ENCODE results near the gene RAB12.
A peak's percentile ranks its signal among the peaks of the same experiment; 100 is the strongest.

Gene RAB12

DNA sequence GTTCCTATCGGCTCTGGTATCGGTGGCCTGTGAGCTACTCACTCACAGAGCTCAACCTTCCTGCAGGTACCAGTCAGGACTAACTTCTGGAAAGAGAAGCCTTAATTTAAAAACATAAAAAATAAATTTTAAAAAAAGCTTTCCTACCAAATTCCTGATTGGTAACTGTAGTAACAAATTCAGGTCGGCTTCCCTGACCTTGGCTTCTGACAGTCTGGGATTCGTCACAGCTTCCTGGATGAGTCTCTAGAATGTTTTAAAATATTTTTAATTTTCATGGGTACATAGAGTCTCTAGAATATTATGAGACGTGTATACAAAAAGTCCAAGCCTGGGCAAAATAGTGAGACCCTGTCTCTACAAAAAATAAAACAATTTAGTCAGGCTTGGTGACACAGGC is 51.1 kb downstream of the RAB12 start:
- TF ChIP-seq, protein P1, sequence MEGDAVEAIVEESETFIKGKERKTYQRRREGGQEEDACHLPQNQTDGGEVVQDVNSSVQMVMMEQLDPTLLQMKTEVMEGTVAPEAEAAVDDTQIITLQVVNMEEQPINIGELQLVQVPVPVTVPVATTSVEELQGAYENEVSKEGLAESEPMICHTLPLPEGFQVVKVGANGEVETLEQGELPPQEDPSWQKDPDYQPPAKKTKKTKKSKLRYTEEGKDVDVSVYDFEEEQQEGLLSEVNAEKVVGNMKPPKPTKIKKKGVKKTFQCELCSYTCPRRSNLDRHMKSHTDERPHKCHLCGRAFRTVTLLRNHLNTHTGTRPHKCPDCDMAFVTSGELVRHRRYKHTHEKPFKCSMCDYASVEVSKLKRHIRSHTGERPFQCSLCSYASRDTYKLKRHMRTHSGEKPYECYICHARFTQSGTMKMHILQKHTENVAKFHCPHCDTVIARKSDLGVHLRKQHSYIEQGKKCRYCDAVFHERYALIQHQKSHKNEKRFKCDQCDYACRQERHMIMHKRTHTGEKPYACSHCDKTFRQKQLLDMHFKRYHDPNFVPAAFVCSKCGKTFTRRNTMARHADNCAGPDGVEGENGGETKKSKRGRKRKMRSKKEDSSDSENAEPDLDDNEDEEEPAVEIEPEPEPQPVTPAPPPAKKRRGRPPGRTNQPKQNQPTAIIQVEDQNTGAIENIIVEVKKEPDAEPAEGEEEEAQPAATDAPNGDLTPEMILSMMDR (conservative IDR thresholded peaks at IDR 0.05; ENCODE audit: low read depth, low read length): no peak
- DNase-seq (ENCODE audit: low read depth): no peak
- no peak overlapping the region for H3K4me3 ChIP-seq (ENCODE audit: low read depth, low read length)

DNA sequence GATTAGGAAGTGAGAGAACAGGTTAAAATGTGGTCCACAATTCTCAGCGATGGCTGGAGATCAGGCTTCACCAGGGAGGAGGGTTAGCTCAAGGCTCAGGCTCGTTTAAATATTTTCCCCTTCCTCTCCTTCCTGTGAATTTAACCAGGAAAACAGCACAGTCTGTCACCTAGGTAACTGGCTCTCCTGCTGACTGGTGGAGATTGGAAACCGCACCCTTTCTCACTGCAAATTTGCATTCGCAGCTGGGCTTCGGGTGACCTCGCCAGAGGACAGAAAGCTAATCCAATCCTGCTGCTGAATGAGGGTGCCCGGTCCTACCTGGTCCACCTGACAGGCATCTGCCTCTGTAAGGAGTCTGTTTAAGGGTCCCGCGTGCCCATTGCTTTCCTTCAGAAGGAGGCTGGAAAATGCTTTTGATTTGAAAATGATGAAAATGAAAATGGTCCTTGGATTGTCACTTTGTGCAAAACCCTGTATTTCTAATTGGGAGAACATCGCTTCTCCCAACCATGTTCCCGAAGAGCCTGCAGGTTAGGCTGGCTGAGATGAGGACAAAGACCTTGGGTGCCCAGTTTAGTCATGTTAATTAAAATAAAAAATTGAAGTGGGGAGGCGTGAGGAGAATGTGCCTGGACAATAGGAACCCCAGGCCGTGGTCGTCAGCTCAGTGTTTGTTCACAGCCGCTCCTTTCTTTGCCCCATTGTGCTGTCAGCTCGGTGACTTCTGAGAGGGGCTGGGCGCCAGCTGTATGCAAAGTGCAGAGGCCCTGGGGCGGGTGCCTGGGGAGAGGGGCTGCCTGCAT is 52.7 kb downstream of the RAB12 start:
- H3K4me3 ChIP-seq (ENCODE audit: low read depth, low read length): no peak overlapping the region
- TF ChIP-seq, protein P1 (conservative IDR thresholded peaks at IDR 0.05; ENCODE audit: low read depth, low read length): no peak
- DNase-seq (ENCODE audit: low read depth): peak; percentile 63

DNA sequence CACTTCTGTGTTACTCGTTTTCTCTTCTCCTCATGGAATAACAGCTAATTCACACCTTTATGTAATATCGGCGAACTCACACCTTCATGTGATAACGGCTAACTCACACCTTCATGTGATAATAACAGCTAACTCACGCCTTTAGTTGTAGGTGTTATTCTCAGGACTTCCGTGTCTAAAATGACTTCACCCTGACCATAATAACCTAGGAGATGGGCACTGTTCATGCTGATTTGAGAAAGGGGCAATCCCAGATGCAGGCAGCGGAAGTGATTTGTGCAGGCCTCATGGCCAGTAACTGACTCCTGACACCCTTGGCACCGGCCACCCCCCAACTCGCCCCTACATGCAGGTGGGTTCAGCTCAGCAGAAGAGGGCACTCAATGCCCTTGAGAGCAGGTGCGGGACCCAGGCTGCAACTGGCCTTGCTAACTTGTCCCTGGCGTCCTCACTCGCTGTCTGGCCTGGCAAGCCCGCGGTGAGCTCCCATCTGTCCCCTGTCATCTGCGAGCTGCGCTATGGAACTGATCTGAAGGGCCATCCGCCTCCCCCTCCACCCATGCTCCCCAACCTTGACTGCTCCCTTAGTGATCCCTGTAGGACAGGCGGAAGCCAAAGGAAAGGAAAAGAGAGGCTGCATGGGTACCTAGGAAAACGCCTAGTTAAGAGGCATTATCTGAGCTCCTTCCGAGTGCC is 53.5 kb downstream of the RAB12 start:
- no peak overlapping the region for H3K4me3 ChIP-seq (ENCODE audit: low read depth, low read length)
- TF ChIP-seq, protein P1 (conservative IDR thresholded peaks at IDR 0.05; ENCODE audit: low read depth, low read length): no peak
- DNase-seq (ENCODE audit: low read depth): no peak

DNA sequence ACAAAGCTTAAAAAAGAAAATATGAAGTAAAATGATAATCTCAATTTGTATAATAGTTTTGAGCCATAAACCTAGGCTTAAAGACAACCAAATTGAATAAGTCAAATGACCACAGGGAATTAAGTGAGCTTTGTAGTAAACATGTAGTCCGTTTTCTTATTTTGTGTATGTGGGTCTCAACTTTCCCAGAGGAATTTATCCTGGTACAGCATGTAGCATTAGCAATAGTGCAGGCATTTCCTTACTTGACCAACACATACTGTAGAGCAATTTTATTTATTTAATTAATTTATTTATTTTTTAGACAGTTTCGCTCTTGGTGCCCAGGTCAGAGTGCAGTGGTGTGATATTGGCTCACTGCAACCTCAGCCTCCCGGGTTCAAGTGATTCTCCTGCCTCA is 58.6 kb downstream of the RAB12 start:
- DNase-seq (ENCODE audit: low read depth): peak; percentile 65

DNA sequence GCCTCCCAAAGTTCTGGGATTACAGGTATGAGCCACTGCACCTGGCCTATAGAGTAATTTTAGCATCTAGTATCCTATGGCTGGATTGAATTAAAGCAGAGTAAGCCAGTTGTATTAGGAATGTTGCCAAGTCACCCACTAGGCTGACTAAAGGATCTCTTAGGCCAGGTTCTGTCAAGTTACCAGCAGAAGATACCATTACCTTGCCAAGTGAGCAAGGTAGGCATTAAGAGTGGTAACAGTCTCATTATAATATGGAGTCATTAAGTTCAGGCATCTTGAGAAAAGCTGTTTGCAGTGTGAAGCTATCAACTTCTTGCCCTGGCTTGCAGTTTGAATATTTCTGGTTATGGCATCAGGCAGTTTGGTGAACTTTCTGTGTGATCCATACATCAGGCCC is 59.1 kb downstream of the RAB12 start:
- TF ChIP-seq, protein P1 (conservative IDR thresholded peaks at IDR 0.05; ENCODE audit: low read depth, low read length): no peak
- no peak for DNase-seq (ENCODE audit: low read depth)
- no peak overlapping the region for H3K4me3 ChIP-seq (ENCODE audit: low read depth, low read length)

More for the DNA sequence above, 58.6 kb downstream of the RAB12 start:
- no peak overlapping the region for H3K4me3 ChIP-seq (ENCODE audit: low read depth, low read length)
- TF ChIP-seq, protein P1 (conservative IDR thresholded peaks at IDR 0.05; ENCODE audit: low read depth, low read length): no peak

DNA sequence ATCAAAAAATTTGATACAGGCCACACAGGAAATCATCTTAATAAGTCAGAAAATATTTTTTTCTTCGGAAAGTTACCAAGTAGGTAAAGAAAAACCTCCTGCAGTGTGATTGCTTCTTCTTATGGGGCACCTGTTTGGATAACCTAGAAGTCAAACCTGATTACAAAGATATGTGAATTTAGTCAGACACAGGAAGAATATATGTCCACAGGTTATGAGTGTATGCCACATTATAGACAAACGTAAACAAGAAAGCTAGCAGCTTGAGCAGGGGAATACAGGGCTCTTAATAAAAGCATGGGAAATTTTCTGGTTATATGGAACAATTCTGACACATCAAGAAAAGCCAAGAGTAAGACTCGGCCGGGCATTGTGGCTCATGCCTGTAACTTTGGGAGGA is 60.3 kb downstream of the RAB12 start:
- no peak for DNase-seq (ENCODE audit: low read depth)
- TF ChIP-seq, protein P1 (conservative IDR thresholded peaks at IDR 0.05; ENCODE audit: low read depth, low read length): no peak
- no peak overlapping the region for H3K4me3 ChIP-seq (ENCODE audit: low read depth, low read length)
